Brain pericyte (primary cell): ENCODE data around the gene ERLIN1.
A peak's percentile ranks its signal among the peaks of the same experiment; 100 is the strongest.

Source experiments
- DNase-seq: peaks from one replicate; pipeline ENCODE4 v3.0.0-alpha.2; 2012; ENCODE audit warnings: low read depth, low spot score

ERLIN1 gene

GRCh38 chr10:100185364-100186252, at the start of gene ERLIN1:
Gene ERLIN1, minus strand, starts transcription at chr10:100186029. Its CDS starts 403 bp downstream, at chr10:100185626.
- DNase-seq = peak; percentile 69

GRCh38 chr10:100232101-100232500, 46.3 kb upstream of the ERLIN1 start:
- DNase-seq = no peak

- no peak for DNase-seq
Measured at GRCh38 chr10:100229819-100230422, 44.1 kb upstream of the ERLIN1 start.

- no peak for DNase-seq
Measured at GRCh38 chr10:100223879-100224278, 38.0 kb upstream of the ERLIN1 start.

GRCh38 chr10:100222529-100222928, 36.7 kb upstream of the ERLIN1 start:
- DNase-seq = no peak

GRCh38 chr10:100216006-100216405, 30.2 kb upstream of the ERLIN1 start:
- DNase-seq = no peak

- DNase-seq = no peak
Measured at GRCh38 chr10:100209303-100209702, 23.5 kb upstream of the ERLIN1 start.

GRCh38 chr10:100208276-100208675, 22.4 kb upstream of the ERLIN1 start:
- no peak for DNase-seq

GRCh38 chr10:100204370-100204769, 18.5 kb upstream of the ERLIN1 start:
- DNase-seq = no peak

GRCh38 chr10:100201549-100201948, 15.7 kb upstream of the ERLIN1 start:
- DNase-seq = no peak

- no peak for DNase-seq
Measured at GRCh38 chr10:100194711-100195110, 8.9 kb upstream of the ERLIN1 start.

GRCh38 chr10:100192350-100192749, 6.5 kb upstream of the ERLIN1 start:
- no peak for DNase-seq

GRCh38 chr10:100186253-100187212, 704 bp upstream of the ERLIN1 start:
- no peak for DNase-seq

GRCh38 chr10:100184840-100185239, 989 bp downstream of the ERLIN1 start:
- DNase-seq = no peak

GRCh38 chr10:100184426-100184825, 1.4 kb downstream of the ERLIN1 start:
- no peak for DNase-seq

- DNase-seq = no peak
Measured at GRCh38 chr10:100183481-100183880, 2.3 kb downstream of the ERLIN1 start.

GRCh38 chr10:100182908-100183307, 2.9 kb downstream of the ERLIN1 start:
- no peak for DNase-seq

GRCh38 chr10:100182281-100182680, 3.5 kb downstream of the ERLIN1 start:
- no peak for DNase-seq

- DNase-seq = no peak
Measured at GRCh38 chr10:100175875-100176274, 10.0 kb downstream of the ERLIN1 start.

GRCh38 chr10:100174699-100175677, 10.8 kb downstream of the ERLIN1 start:
- DNase-seq = no peak

- no peak for DNase-seq
Measured at GRCh38 chr10:100173035-100173434, 12.8 kb downstream of the ERLIN1 start.
